ENCODE results near the gene TLL1. TPM values are rescaled to one million over a fixed set of nuclear protein-coding genes. Genes with fewer than 3 reads are reported as not detected.
A peak's percentile ranks its signal among the peaks of the same experiment; 100 is the strongest.

TLL1 gene
- polyA plus RNA-seq, 1 experiment: not detected

GRCh38 chr4:166091912-166092510 lies 219.0 kb downstream of the TLL1 start:
- no peaks in the 10 kb centered on the region for H3K9me3 ChIP-seq (ENCODE audit: control insufficient read depth, insufficient read depth, low read length)
- DNase-seq (ENCODE audit: low read depth, low spot score): no peak
- POLR2A ChIA-PET: no interaction called here
- no peak overlapping the region for H3K4me3 ChIP-seq (ENCODE audit: low read depth, low read length)
- peak; percentile 75 for TF ChIP-seq CTCF (IDR thresholded peaks at IDR 0.05; ENCODE audit: low read depth, low read length)
- H3K27me3 ChIP-seq (ENCODE audit: control insufficient read depth, insufficient read depth, low read length): no peaks in the 10 kb centered on the region
- CTCF ChIA-PET: interaction anchor here (0.6 to 3.1 kb wide), 7 partner anchors 550 to 927 kb away, joined by 3 to 61 read pairs (median 5); no protein-coding TSS in a partner anchor
- no peak overlapping the region for H3K27ac ChIP-seq (ENCODE audit: low read depth, low read length)

GRCh38 chr4:166092797-166093290 lies 219.8 kb downstream of the TLL1 start:
- ChIA-PET POLR2A (no interaction called here), CTCF (interaction anchor here (2.4 to 3.1 kb wide), 2 partner anchors 556 to 600 kb away, joined by 20 to 61 read pairs; no protein-coding TSS in a partner anchor)
- TF ChIP-seq CTCF (IDR thresholded peaks at IDR 0.05; ENCODE audit: low read depth, low read length): no peak

GRCh38 chr4:166104623-166105022 lies 231.6 kb downstream of the TLL1 start:
- Histone ChIP-seq H3K4me3 (ENCODE audit: low read depth, low read length) (no peak overlapping the region), H3K9me3 (ENCODE audit: control insufficient read depth, insufficient read depth, low read length) (no peaks in the 10 kb centered on the region), H3K27ac (ENCODE audit: low read depth, low read length) (no peak overlapping the region), H3K27me3 (ENCODE audit: control insufficient read depth, insufficient read depth, low read length) (no peaks in the 10 kb centered on the region)
- no peak for TF ChIP-seq CTCF (IDR thresholded peaks at IDR 0.05; ENCODE audit: low read depth, low read length)
- CTCF ChIA-PET: no interaction called here
- DNase-seq (ENCODE audit: low read depth, low spot score): no peak
- POLR2A ChIA-PET: no interaction called here

More at GRCh38 chr4:166092797-166093290, 219.8 kb downstream of the TLL1 start:
- DNase-seq (ENCODE audit: low read depth, low spot score): no peak
- Histone ChIP-seq H3K27ac (ENCODE audit: low read depth, low read length) (no peak overlapping the region), H3K9me3 (ENCODE audit: control insufficient read depth, insufficient read depth, low read length) (no peaks in the 10 kb centered on the region), H3K4me3 (ENCODE audit: low read depth, low read length) (no peak overlapping the region), H3K27me3 (ENCODE audit: control insufficient read depth, insufficient read depth, low read length) (no peaks in the 10 kb centered on the region)

- no peak for DNase-seq (ENCODE audit: low read depth, low spot score)
- ChIA-PET CTCF (no interaction called here), POLR2A (no interaction called here)
- no peak for TF ChIP-seq CTCF (IDR thresholded peaks at IDR 0.05; ENCODE audit: low read depth, low read length)
- no peak overlapping the region for H3K27ac ChIP-seq (ENCODE audit: low read depth, low read length)
- no peaks in the 10 kb centered on the region for H3K27me3 ChIP-seq (ENCODE audit: control insufficient read depth, insufficient read depth, low read length)
- peaks cover 2% of the 10 kb centered on the region; the same call in 1 of the 2 replicates for H3K9me3 ChIP-seq (ENCODE audit: control insufficient read depth, insufficient read depth, low read length)
- H3K4me3 ChIP-seq (ENCODE audit: low read depth, low read length): no peak overlapping the region
Measured at GRCh38 chr4:166121897-166122296, 248.9 kb downstream of the TLL1 start.

- ChIA-PET POLR2A (no interaction called here), CTCF (no interaction called here)
- no peak overlapping the region for H3K27ac ChIP-seq (ENCODE audit: low read depth, low read length)
- TF ChIP-seq CTCF (IDR thresholded peaks at IDR 0.05; ENCODE audit: low read depth, low read length): no peak
- peaks cover 2% of the 10 kb centered on the region; the same call in 1 of the 2 replicates for H3K9me3 ChIP-seq (ENCODE audit: control insufficient read depth, insufficient read depth, low read length)
- H3K4me3 ChIP-seq (ENCODE audit: low read depth, low read length): no peak overlapping the region
- H3K27me3 ChIP-seq (ENCODE audit: control insufficient read depth, insufficient read depth, low read length): no peaks in the 10 kb centered on the region
- no peak for DNase-seq (ENCODE audit: low read depth, low spot score)
Measured at GRCh38 chr4:166123546-166123945, 250.5 kb downstream of the TLL1 start.

All from AG04450 (cell line).